ENCODE results near the gene RANBP3L.

Gene RANBP3L

GRCh38 chr5:36238502-36239295 lies 63.0 kb downstream of the RANBP3L start:
- DNase-seq (ENCODE audit: low spot score): no peak
- no peak for TF ChIP-seq CTCF (IDR thresholded peaks at IDR 0.05; ENCODE audit: extremely low read depth, insufficient read depth, missing control alignments)
- in situ Hi-C loops (cut with MboI; ENCODE audit: low pct_unique_long_range_greater_than_20kb, low sequenced_read_pairs, unreplicated experiment): no loop called here

- no peak for DNase-seq (ENCODE audit: low spot score)
- no peak for TF ChIP-seq CTCF (IDR thresholded peaks at IDR 0.05; ENCODE audit: extremely low read depth, insufficient read depth, missing control alignments)
- in situ Hi-C loops (cut with MboI; ENCODE audit: low pct_unique_long_range_greater_than_20kb, low sequenced_read_pairs, unreplicated experiment): no loop called here
Measured at GRCh38 chr5:36237751-36238150, 64.0 kb downstream of the RANBP3L start.

GRCh38 chr5:36236801-36237200 lies 64.9 kb downstream of the RANBP3L start:
- no peak for TF ChIP-seq CTCF (IDR thresholded peaks at IDR 0.05; ENCODE audit: extremely low read depth, insufficient read depth, missing control alignments)
- DNase-seq (ENCODE audit: low spot score): no peak
- in situ Hi-C loops (cut with MboI; ENCODE audit: low pct_unique_long_range_greater_than_20kb, low sequenced_read_pairs, unreplicated experiment): no loop called here

- in situ Hi-C loops (cut with MboI; ENCODE audit: low pct_unique_long_range_greater_than_20kb, low sequenced_read_pairs, unreplicated experiment): no loop called here
- DNase-seq (ENCODE audit: low spot score): no peak
- TF ChIP-seq CTCF (IDR thresholded peaks at IDR 0.05; ENCODE audit: extremely low read depth, insufficient read depth, missing control alignments): no peak
Measured at GRCh38 chr5:36232533-36232932, 69.2 kb downstream of the RANBP3L start.

GRCh38 chr5:36230151-36230790 lies 71.4 kb downstream of the RANBP3L start:
- no peak for DNase-seq (ENCODE audit: low spot score)
- no peak for TF ChIP-seq CTCF (IDR thresholded peaks at IDR 0.05; ENCODE audit: extremely low read depth, insufficient read depth, missing control alignments)
- in situ Hi-C loops (cut with MboI; ENCODE audit: low pct_unique_long_range_greater_than_20kb, low sequenced_read_pairs, unreplicated experiment): no loop called here

- in situ Hi-C loops (cut with MboI; ENCODE audit: low pct_unique_long_range_greater_than_20kb, low sequenced_read_pairs, unreplicated experiment): no loop called here
- TF ChIP-seq CTCF (IDR thresholded peaks at IDR 0.05; ENCODE audit: extremely low read depth, insufficient read depth, missing control alignments): no peak
Measured at GRCh38 chr5:36228505-36228904, 73.2 kb downstream of the RANBP3L start.

More at GRCh38 chr5:36228505-36228904, 73.2 kb downstream of the RANBP3L start:
- DNase-seq (ENCODE audit: low spot score): no peak
